CD14-positive monocyte (primary cell): Measurements from ENCODE around the gene LCNL1. TPM values are rescaled to one million over a fixed set of nuclear protein-coding genes. Genes with fewer than 3 reads are reported as not detected.

Experiments used
- DNase-seq, 3 donors: peaks; one replicate each; pipeline ENCODE4 v3.0.0-alpha.2; 2011 to 2022
- H2AFZ ChIP-seq: 2 replicates; pipeline ENCODE4 v1.6.0; 2012; ENCODE audit warnings: mild to moderate bottlenecking, low read depth, low read length, inconsistent platforms; ENCODE audit not compliant: insufficient read depth, poor library complexity, severe bottlenecking
- H3K27ac ChIP-seq, 2 donors: 1 replicate in 1 of 2; 2 replicates in 1 of 2; pipeline ENCODE4 v1.5.1; 2012 to 2013; ENCODE audit warnings: low read length in 2 of 2, control low read depth in 1 of 2, inconsistent platforms in 1 of 2, low read depth in 1 of 2, mild to moderate bottlenecking in 1 of 2
- H3K27me3 ChIP-seq, 2 donors: one replicate each; pipeline versions ENCODE4 v1.6.0 to v1.6.1; 2011 to 2013; ENCODE audit warnings: low read length in 2 of 2; ENCODE audit not compliant: control insufficient read depth in 2 of 2, insufficient read depth in 2 of 2
- H3K36me3 ChIP-seq, 2 donors: replicated peaks in 1 of 2; 1 replicate in 1 of 2; 2 replicates in 1 of 2; pipeline versions ENCODE4 v1.5.1 to v1.6.1; 2012 to 2013; ENCODE audit warnings: low read length in 2 of 2, control low read depth in 1 of 2, inconsistent platforms in 1 of 2, mild to moderate bottlenecking in 1 of 2; ENCODE audit not compliant: insufficient read depth in 2 of 2, control insufficient read depth in 1 of 2
- H3K4me1 ChIP-seq, 2 donors: 1 replicate in 1 of 2; 2 replicates in 1 of 2; pipeline versions ENCODE4 v1.5.1 to v1.6.1; 2012 to 2013; ENCODE audit warnings: low read length in 2 of 2, control low read depth in 1 of 2, inconsistent platforms in 1 of 2, mild to moderate bottlenecking in 1 of 2, moderate library complexity in 1 of 2; ENCODE audit not compliant: insufficient read depth in 2 of 2, control insufficient read depth in 1 of 2
- H3K4me2 ChIP-seq: replicated peaks from 2 replicates; pipeline ENCODE3; 2012; ENCODE audit warnings: low read length, moderate library complexity, mild to moderate bottlenecking; ENCODE audit not compliant: poor library complexity, severe bottlenecking; ENCODE audit errors: extremely low read depth
- H3K4me3 ChIP-seq, 3 experiments: fragments of 200-600 bp in 1 of 3; sonication (generic) in 1 of 3; replicated peaks in 1 of 3; 1 replicate in 2 of 3; 2 replicates in 1 of 3; pipeline ENCODE4 v1.5.1; 2011 to 2013; ENCODE audit warnings: low read length in 3 of 3, mild to moderate bottlenecking in 3 of 3, control low read depth in 2 of 3, low read depth in 2 of 3, inconsistent platforms in 1 of 3, moderate library complexity in 1 of 3
- H3K79me2 ChIP-seq: 2 replicates; pipeline ENCODE4 v1.6.0; 2012; ENCODE audit warnings: mild to moderate bottlenecking, control low read depth, inconsistent platforms, low read length, moderate library complexity; ENCODE audit not compliant: insufficient read depth
- H3K9ac ChIP-seq: 2 replicates; pipeline ENCODE4 v1.6.0; 2017; ENCODE audit warnings: low read length, mild to moderate bottlenecking; ENCODE audit not compliant: insufficient read depth, poor library complexity, severe bottlenecking
- H3K9me3 ChIP-seq, 2 donors: replicated peaks in 1 of 2; 1 replicate in 1 of 2; 2 replicates in 1 of 2; pipeline versions ENCODE4 v1.5.1 to v1.6.1; 2012 to 2013; ENCODE audit warnings: low read length in 2 of 2, control low read depth in 1 of 2; ENCODE audit not compliant: control insufficient read depth in 1 of 2, insufficient read depth in 1 of 2
- H4K20me1 ChIP-seq: 2 replicates; pipeline ENCODE4 v1.6.0; 2012; ENCODE audit warnings: mild to moderate bottlenecking, low read length, control low read depth, moderate library complexity; ENCODE audit not compliant: insufficient read depth
- H3K27ac Mint-ChIP-seq, 7 donors: one replicate each; pipeline ENCODE4 v1.8.0; 2020; ENCODE audit warnings: mild to moderate bottlenecking in 7 of 7, mixed read lengths in 7 of 7, moderate library complexity in 6 of 7, inconsistent platforms in 2 of 7
- H3K27me3 Mint-ChIP-seq, 3 donors: one replicate each; pipeline ENCODE4 v1.8.0; 2021 to 2022; ENCODE audit warnings: low read depth in 3 of 3, mild to moderate bottlenecking in 3 of 3, mixed read lengths in 3 of 3, moderate library complexity in 3 of 3, inconsistent platforms in 1 of 3
- H3K36me3 Mint-ChIP-seq, 2 donors: one replicate each; pipeline ENCODE4 v1.8.0; 2020; ENCODE audit warnings: mixed read lengths in 2 of 2, inconsistent platforms in 1 of 2, mild to moderate bottlenecking in 1 of 2
- H3K4me1 Mint-ChIP-seq: one replicate; pipeline ENCODE4 v1.8.0; 2020; ENCODE audit warnings: mild to moderate bottlenecking, mixed read lengths
- H3K4me3 Mint-ChIP-seq, 2 donors: one replicate each; pipeline ENCODE4 v1.8.0; 2020; ENCODE audit warnings: mild to moderate bottlenecking in 2 of 2, mixed read lengths in 2 of 2, moderate library complexity in 1 of 2
- H3K9me3 Mint-ChIP-seq, 7 donors: one replicate each; pipeline ENCODE4 v1.8.0; 2020 to 2022; ENCODE audit warnings: mixed read lengths in 7 of 7, mild to moderate bottlenecking in 6 of 7, moderate library complexity in 6 of 7, inconsistent platforms in 2 of 7
- CTCF ChIP-seq: fragments of 200-600 bp; IDR thresholded peaks from one replicate; pipeline ENCODE4 v1.8.0; 2022; ENCODE audit warnings: antibody characterized with exemption, mild to moderate bottlenecking
- WGBS: methylation state at CpG from one replicate; pipeline ENCODE4 v1.1.5; 2013; ENCODE audit warnings: missing lambda C conversion rate; ENCODE audit not compliant: insufficient coverage; 5-methylcytosine and 5-hydroxymethylcytosine counted together
- intact Hi-C, 2 donors: fragments of 100-400 bp; cut with micrococcal nuclease; formaldehyde crosslinking; loops; one replicate each; pipeline versions ENCODE4 v1.15.0 to v1.15.1; 2023
- polyA plus RNA-seq, 3 donors: library from polyadenylated mRNA; depleted of rRNA in 1 of 3; unstranded in 2 of 3; stranded (reverse) in 1 of 3; fragments of 300-500 nt in 2 of 3; fragments of >200 nt in 1 of 3; fragmentation: Illumina TruSeq in 2 of 3; gene quantifications; 1 replicate in 2 of 3; 2 replicates in 1 of 3; pipeline ENCODE4 v1.2.3, GENCODE V29; 2012 to 2021

LCNL1 gene
- polyA plus RNA-seq, 3 donors, result 0.04 TPM; not detected in 2

GRCh38 chr9:136977223-136977622 lies 5.6 kb upstream of the LCNL1 start, which contains the start of gene PTGDS:
TSS of gene PTGDS (plus strand) at chr9:136977504. CDS start at chr9:136977579, 75 bp downstream.
- intact Hi-C loops, result no loop called here
- Histone ChIP-seq H3K27ac (no peak within 1 kb of the TSS), H2AFZ (peak within 1 kb of the TSS; percentile 61), H3K4me3 (peak within 1 kb of the TSS in 1 of 3 experiments; percentile 67), H4K20me1 (no peaks in the 10 kb centered on the region), H3K36me3 (no peaks in the 10 kb centered on the region), H3K4me1 (peaks cover 22 to 35% of the 10 kb centered on the region in 2 donors), H3K9ac (no peak within 1 kb of the TSS), H3K27me3 (peaks cover 0 to 20% of the 10 kb centered on the region in 2 donors), H3K4me2 (peak within 1 kb of the TSS; percentile 78), H3K9me3 (no peaks in the 10 kb centered on the region), H3K79me2 (no peaks in the 10 kb centered on the region)
- DNase-seq, result no peak
- Mint-ChIP-seq H3K36me3 (no peaks in the 10 kb centered on the region), H3K4me3 (peak within 1 kb of the TSS; percentile 9 to 70), H3K27me3 (peaks cover 17 to 53% (median 21%) of the 10 kb centered on the region in 3 donors), H3K4me1 (peaks cover 19% of the 10 kb centered on the region), H3K9me3 (peaks cover 0 to 2% (median 0%) of the 10 kb centered on the region in 7 donors), H3K27ac (peak within 1 kb of the TSS in 1 of 7 donors; percentile 10)
- TF ChIP-seq CTCF, result no peak
- 36% methylated on average over 7 of the region's 10 CpGs for WGBS

GRCh38 chr9:136977649-136978072 lies 5.1 kb upstream of the LCNL1 start:
- no peaks in the 10 kb centered on the region for H4K20me1 ChIP-seq
- Mint-ChIP-seq H3K9me3 (peaks cover 0 to 2% (median 0%) of the 10 kb centered on the region in 7 donors), H3K4me3 (peak overlapping the region; percentile 9 to 70), H3K27me3 (peaks cover 17 to 54% (median 22%) of the 10 kb centered on the region in 3 donors), H3K4me1 (peaks cover 19% of the 10 kb centered on the region), H3K36me3 (no peaks in the 10 kb centered on the region), H3K27ac (no peak overlapping the region)
- H3K4me3 ChIP-seq, result peak overlapping the region in 1 of 3 experiments; percentile 67
- intact Hi-C loops, result no loop called here
- H3K9me3 ChIP-seq, result no peaks in the 10 kb centered on the region
- no peak for DNase-seq
- H3K4me2 ChIP-seq, result peak overlapping the region; percentile 78
- H2AFZ ChIP-seq, result peak overlapping the region; percentile 61
- 43% methylated on average over 31 of the region's 33 CpGs for WGBS
- no peak overlapping the region for H3K9ac ChIP-seq
- peaks cover 0 to 20% of the 10 kb centered on the region in 2 donors for H3K27me3 ChIP-seq
- H3K36me3 ChIP-seq, result no peaks in the 10 kb centered on the region
- H3K4me1 ChIP-seq, result peaks cover 22 to 35% of the 10 kb centered on the region in 2 donors
- H3K79me2 ChIP-seq, result no peaks in the 10 kb centered on the region
- H3K27ac ChIP-seq, result no peak overlapping the region
- TF ChIP-seq CTCF, result no peak
